DMS79 (cell line): Measurements from ENCODE around the gene GLO1.

ENCODE experiments used
- DNase-seq: peaks from one replicate; lab custom pipeline; 2025; lab: John Stamatoyannopoulos, UW

Gene GLO1

GRCh38 chr6:38702558-38703397 lies at the start of gene GLO1:
Gene GLO1 (minus strand): TSS chr6:38703145. CDS start chr6:38703054, 91 bp downstream.
- peak; percentile 97 for DNase-seq

GRCh38 chr6:38750968-38751615 lies 48.1 kb upstream of the GLO1 start:
- peak; percentile 88 for DNase-seq

GRCh38 chr6:38749473-38749872 lies 46.5 kb upstream of the GLO1 start:
- DNase-seq: no peak

GRCh38 chr6:38739532-38739931 lies 36.6 kb upstream of the GLO1 start:
- no peak for DNase-seq

GRCh38 chr6:38738261-38738660 lies 35.3 kb upstream of the GLO1 start:
- no peak for DNase-seq

- DNase-seq: no peak
Observed at GRCh38 chr6:38736951-38737350, 34.0 kb upstream of the GLO1 start.

GRCh38 chr6:38730140-38730862 lies 27.4 kb upstream of the GLO1 start:
- DNase-seq: no peak

- DNase-seq: no peak
Observed at GRCh38 chr6:38728203-38728602, 25.3 kb upstream of the GLO1 start.

- DNase-seq: no peak
Observed at GRCh38 chr6:38725414-38726183, 22.7 kb upstream of the GLO1 start.

- no peak for DNase-seq
Observed at GRCh38 chr6:38724343-38724742, 21.4 kb upstream of the GLO1 start.

GRCh38 chr6:38723783-38724182 lies 20.8 kb upstream of the GLO1 start:
- DNase-seq: no peak

- DNase-seq: no peak
Observed at GRCh38 chr6:38722727-38723334, 19.9 kb upstream of the GLO1 start.

GRCh38 chr6:38722038-38722437 lies 19.1 kb upstream of the GLO1 start:
- no peak for DNase-seq

- DNase-seq: no peak
Observed at GRCh38 chr6:38720295-38720694, 17.4 kb upstream of the GLO1 start.

- no peak for DNase-seq
Observed at GRCh38 chr6:38719358-38719757, 16.4 kb upstream of the GLO1 start.

GRCh38 chr6:38716825-38717224 lies 13.9 kb upstream of the GLO1 start:
- DNase-seq: no peak

GRCh38 chr6:38715016-38715689 lies 12.2 kb upstream of the GLO1 start, which contains the start of gene DNAH8:
Gene DNAH8 (plus strand): TSS chr6:38715311. CDS start chr6:38722810, 7,499 bp downstream.
- no peak for DNase-seq

GRCh38 chr6:38714239-38715015 lies 11.5 kb upstream of the GLO1 start:
- DNase-seq: no peak

- no peak for DNase-seq
Observed at GRCh38 chr6:38713812-38714211, 10.9 kb upstream of the GLO1 start.

- DNase-seq: no peak
Observed at GRCh38 chr6:38708496-38708895, 5.6 kb upstream of the GLO1 start.
